Keratinocyte (primary cell): ENCODE measurements around the gene RPP25L. TPM values are rescaled to one million over a fixed set of nuclear protein-coding genes. Genes with fewer than 3 reads are reported as not detected.

Experiments
- DNase-seq: peaks from one replicate; pipeline ENCODE4 v3.0.0-alpha.2; 2011; ENCODE audit warnings: low read depth, missing footprints, low spot score
- FAIRE-seq: peaks from 2 replicates; lab custom pipeline; 2011; peaks lifted over from hg19 to GRCh38; lab: Jason Lieb, UNC
- H2AFZ ChIP-seq: 2 replicates; pipeline ENCODE4 v1.6.0; 2012; ENCODE audit warnings: low read length, control low read depth, inconsistent platforms; ENCODE audit not compliant: control insufficient read depth
- H3K27ac ChIP-seq: 2 replicates; pipeline ENCODE4 v1.5.1; 2011; ENCODE audit warnings: low read length; ENCODE audit not compliant: control insufficient read depth, insufficient read depth
- H3K27me3 ChIP-seq: 3 replicates; pipeline ENCODE4 v1.6.0; 2011; ENCODE audit warnings: low read length; ENCODE audit not compliant: control insufficient read depth, insufficient read depth; ENCODE audit errors: extremely low read depth
- H3K36me3 ChIP-seq, 2 experiments: 2 replicates in 1 of 2; 3 replicates in 1 of 2; pipeline ENCODE4 v1.5.1; 2011; ENCODE audit warnings: low read length in 2 of 2, mild to moderate bottlenecking in 1 of 2; ENCODE audit not compliant: control insufficient read depth in 2 of 2, insufficient read depth in 2 of 2; ENCODE audit errors: extremely low read depth in 1 of 2
- H3K4me1 ChIP-seq: 3 replicates; pipeline ENCODE4 v1.5.1; 2011; ENCODE audit warnings: low read length; ENCODE audit not compliant: control insufficient read depth, insufficient read depth; ENCODE audit errors: extremely low read depth
- H3K4me2 ChIP-seq: 3 replicates; pipeline ENCODE4 v1.6.0; 2011; ENCODE audit warnings: low read depth, low read length; ENCODE audit not compliant: control insufficient read depth, insufficient read depth; ENCODE audit errors: extremely low read depth
- H3K4me3 ChIP-seq, 3 experiments: fragments of 200-600 bp in 1 of 3; sonication (generic) in 1 of 3; 2 replicates in 2 of 3; 3 replicates in 1 of 3; pipeline ENCODE4 v1.5.1; 2011 to 2016; ENCODE audit warnings: low read length in 3 of 3, mild to moderate bottlenecking in 3 of 3, control low read depth in 2 of 3, inconsistent platforms in 1 of 3, low read depth in 1 of 3, mixed read lengths in 1 of 3, mixed run types in 1 of 3, moderate library complexity in 1 of 3; ENCODE audit not compliant: control insufficient read depth in 2 of 3, insufficient read depth in 2 of 3; ENCODE audit errors: extremely low read depth in 1 of 3
- H3K79me2 ChIP-seq: 2 replicates; pipeline ENCODE4 v1.6.0; 2012; ENCODE audit warnings: low read length; ENCODE audit not compliant: control insufficient read depth, insufficient read depth
- H3K9ac ChIP-seq: 3 replicates; pipeline ENCODE4 v1.6.0; 2011; ENCODE audit warnings: low read length; ENCODE audit not compliant: control insufficient read depth, insufficient read depth; ENCODE audit errors: extremely low read depth
- H3K9me1 ChIP-seq: 3 replicates; pipeline ENCODE4 v1.6.0; 2011; ENCODE audit warnings: low read length; ENCODE audit not compliant: control insufficient read depth, insufficient read depth; ENCODE audit errors: extremely low read depth
- H3K9me3 ChIP-seq: 2 replicates; pipeline ENCODE4 v1.5.1; 2012; ENCODE audit warnings: low read depth, low read length; ENCODE audit not compliant: control insufficient read depth
- H4K20me1 ChIP-seq: 3 replicates; pipeline ENCODE4 v1.6.0; 2011; ENCODE audit warnings: low read length; ENCODE audit not compliant: control insufficient read depth, insufficient read depth; ENCODE audit errors: extremely low read depth
- CTCF ChIP-seq, 3 experiments: IDR thresholded peaks in 1 of 3; conservative IDR thresholded peaks in 1 of 3; optimal IDR thresholded peaks in 1 of 3; 2 replicates in 2 of 3; 3 replicates in 1 of 3; pipeline versions ENCODE3 to v1.5.1; 2011; ENCODE audit warnings: low read length in 3 of 3, mild to moderate bottlenecking in 3 of 3, moderate library complexity in 2 of 3, control low read depth in 1 of 3, inconsistent platforms in 1 of 3; ENCODE audit not compliant: insufficient read depth in 2 of 3; ENCODE audit errors: extremely low read depth in 1 of 3
- EZH2 ChIP-seq: IDR thresholded peaks from one replicate; pipeline ENCODE4 v1.6.1; 2012; ENCODE audit warnings: inconsistent platforms, mild to moderate bottlenecking, low read length, moderate library complexity
- dilution Hi-C: fragments of 300-500 bp; cut with MboI; formaldehyde crosslinking; loops from one replicate; pipeline ENCODE4 v1.7.0; 2020; ENCODE audit warnings: low sequenced_read_pairs; ENCODE audit not compliant: extremely low pct_ligation_motif_present
- polyA plus RNA-seq, 5 experiments: library from polyadenylated mRNA; depleted of rRNA in 3 of 5; stranded (reverse) in 3 of 5; stranded (forward) in 1 of 5; unstranded in 1 of 5; fragments of >200 nt; gene quantifications; 1 replicate in 1 of 5; 2 replicates in 3 of 5; 3 replicates in 1 of 5; pipeline versions ENCODE4 v1.2.1 to v1.2.3, GENCODE V29; 2011 to 2012; ENCODE audit warnings: missing spikeins in 2 of 5, low read depth in 1 of 5, low replicate concordance in 1 of 5

Gene RPP25L
- polyA plus RNA-seq, 1 donor (not counting 4 experiments of a cell fraction or from before 2014, with no cell fraction given), result 23.4 TPM

DNA sequence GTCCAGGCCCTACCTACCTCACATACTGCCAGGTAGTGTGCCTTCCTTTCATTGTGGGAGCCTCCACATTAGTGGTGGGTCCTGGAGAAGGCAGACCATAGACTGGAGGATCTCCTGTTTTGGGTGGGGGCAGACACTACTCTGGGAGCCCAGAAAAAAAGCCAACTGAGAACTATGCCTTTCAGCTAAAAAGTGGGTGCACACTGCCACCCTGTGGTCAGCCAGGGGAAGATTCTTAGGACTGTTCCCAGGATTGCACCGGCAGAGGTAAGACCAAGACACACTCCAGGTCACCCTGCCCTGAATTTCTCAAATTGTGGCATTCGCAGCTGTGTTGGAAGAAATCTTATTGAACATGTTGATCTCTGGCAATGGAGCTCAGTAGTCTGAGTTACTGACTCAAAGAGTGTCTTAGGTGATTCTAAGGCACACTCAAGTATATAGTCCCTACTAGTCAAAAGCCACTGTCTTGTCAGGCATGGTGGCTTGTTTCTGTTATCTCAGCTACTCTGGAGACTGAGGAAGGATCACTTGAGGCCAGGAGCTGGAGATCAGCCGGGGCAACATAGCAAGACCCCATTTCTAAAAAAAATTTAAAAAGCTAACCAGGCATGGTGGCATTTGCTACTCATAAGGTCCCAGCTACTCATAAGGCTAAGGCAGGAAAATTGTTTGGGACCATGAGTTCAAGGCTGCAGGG lies 22.1 kb upstream of the RPP25L start:
- H3K9me3 ChIP-seq, result no peaks in the 10 kb centered on the region
- dilution Hi-C loops, result no loop called here
- TF ChIP-seq EZH2, result no peak
- peak; percentile 75 to 92 (median 91) for TF ChIP-seq CTCF (optimal IDR thresholded peaks at IDR 0.05 in 1 of 3, IDR thresholded peaks at IDR 0.05 in 1 of 3, conservative IDR thresholded peaks at IDR 0.05 in 1 of 3; ENCODE audit: extremely low read depth in 1 of 3, insufficient read depth in 2 of 3, low read length in 3 of 3)
- peaks cover 28% of the 10 kb centered on the region for H3K4me1 ChIP-seq
- peaks cover 13% of the 10 kb centered on the region for H3K27me3 ChIP-seq
- no peak overlapping the region for H3K4me3 ChIP-seq
- FAIRE-seq, result peak; percentile 74
- H2AFZ ChIP-seq, result no peak overlapping the region
- peaks cover 25% of the 10 kb centered on the region for H3K79me2 ChIP-seq
- no peak overlapping the region for H3K9ac ChIP-seq
- peaks cover 2% of the 10 kb centered on the region for H4K20me1 ChIP-seq
- peaks cover 11 to 12% of the 10 kb centered on the region in 2 experiments for H3K36me3 ChIP-seq
- H3K4me2 ChIP-seq, result no peak overlapping the region
- no peak for DNase-seq
- H3K9me1 ChIP-seq, result no peaks in the 10 kb centered on the region
- H3K27ac ChIP-seq, result no peak overlapping the region

- no peak for FAIRE-seq
- H3K4me1 ChIP-seq, result peaks cover 22% of the 10 kb centered on the region
- dilution Hi-C loops, result no loop called here
Measured at GRCh38 chr9:34633166-34633565, 21.3 kb upstream of the RPP25L start.

More at GRCh38 chr9:34633166-34633565, 21.3 kb upstream of the RPP25L start:
- no peak overlapping the region for H3K27ac ChIP-seq
- H3K36me3 ChIP-seq, result peaks cover 11 to 12% of the 10 kb centered on the region in 2 experiments
- peaks cover 2% of the 10 kb centered on the region for H4K20me1 ChIP-seq
- H2AFZ ChIP-seq, result no peak overlapping the region
- no peaks in the 10 kb centered on the region for H3K9me3 ChIP-seq
- no peak overlapping the region for H3K9ac ChIP-seq
- no peak overlapping the region for H3K4me3 ChIP-seq
- TF ChIP-seq CTCF (optimal IDR thresholded peaks at IDR 0.05 in 1 of 3, IDR thresholded peaks at IDR 0.05 in 1 of 3, conservative IDR thresholded peaks at IDR 0.05 in 1 of 3; ENCODE audit: extremely low read depth in 1 of 3, insufficient read depth in 2 of 3, low read length in 3 of 3), result no peak
- no peak overlapping the region for H3K4me2 ChIP-seq
- H3K79me2 ChIP-seq, result peaks cover 25% of the 10 kb centered on the region
- H3K9me1 ChIP-seq, result no peaks in the 10 kb centered on the region
- H3K27me3 ChIP-seq, result peaks cover 20% of the 10 kb centered on the region
- no peak for DNase-seq
